NCI-H510A treated with DMSO at 0.1 percent for 48 hours (cell line): ENCODE measurements around the gene TOB2.
"Not testable (repeated sequence)": the region's sequence is repeated elsewhere in the genome, so short reads cannot be mapped to it uniquely, and the experiment has no call there.

Experiments
- DNase-seq: peaks from one replicate; lab custom pipeline; 2025; lab: John Stamatoyannopoulos, UW

Gene TOB2

GRCh38 chr22:41461901-41462300 lies 15.3 kb upstream of the TOB2 start:
- DNase-seq = no peak

DNA sequence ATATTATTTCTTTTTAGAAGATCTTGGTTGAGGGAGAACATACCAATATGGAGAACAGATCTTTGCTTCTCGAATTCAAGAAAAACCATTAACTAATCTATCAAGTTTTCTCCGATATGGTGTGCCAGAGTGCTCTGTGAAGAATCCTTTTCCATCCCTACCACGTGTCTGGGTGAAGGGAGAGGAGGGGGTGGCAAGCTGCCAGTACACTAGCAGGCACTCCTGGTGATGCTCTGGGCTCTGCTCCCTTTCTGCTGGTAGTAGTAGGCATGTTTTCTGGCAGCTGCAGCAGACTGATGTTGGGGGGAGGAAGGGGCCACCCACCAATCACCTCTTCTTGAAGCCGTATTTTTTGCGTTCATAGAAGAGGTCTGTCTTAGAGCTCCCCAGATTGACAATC lies 13.5 kb upstream of the TOB2 start:
- not testable (repeated sequence) for DNase-seq

GRCh38 chr22:41459431-41459830 lies 12.8 kb upstream of the TOB2 start:
- DNase-seq = no peak

DNA sequence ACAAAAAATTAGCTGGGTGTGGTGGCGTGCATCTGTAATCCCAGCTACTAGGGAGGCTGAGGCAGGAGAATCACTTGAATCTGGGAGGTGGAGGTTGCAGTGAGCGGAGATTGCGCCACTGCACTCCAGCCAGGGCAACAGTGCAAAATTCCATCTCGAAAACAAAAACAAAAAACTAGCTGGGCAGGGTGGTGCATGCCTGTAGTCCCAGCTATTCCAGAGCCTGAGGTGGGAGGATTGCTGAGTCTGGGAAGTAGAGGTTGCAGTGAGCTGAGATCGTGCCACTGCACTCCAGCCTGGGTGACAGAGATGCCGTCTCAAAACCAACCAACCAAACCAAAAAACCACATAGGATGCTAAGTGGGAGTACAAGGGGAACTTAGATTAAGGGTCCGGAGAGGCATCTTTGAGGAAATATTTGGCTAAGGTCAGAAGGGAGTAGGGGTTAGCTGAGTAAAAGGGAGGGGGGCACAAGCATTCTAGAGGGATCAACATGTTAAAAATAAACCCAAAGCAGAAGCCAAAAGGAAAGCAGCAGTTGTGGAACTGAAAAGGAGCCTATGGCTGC lies 11.6 kb upstream of the TOB2 start:
- DNase-seq = no peak

DNA sequence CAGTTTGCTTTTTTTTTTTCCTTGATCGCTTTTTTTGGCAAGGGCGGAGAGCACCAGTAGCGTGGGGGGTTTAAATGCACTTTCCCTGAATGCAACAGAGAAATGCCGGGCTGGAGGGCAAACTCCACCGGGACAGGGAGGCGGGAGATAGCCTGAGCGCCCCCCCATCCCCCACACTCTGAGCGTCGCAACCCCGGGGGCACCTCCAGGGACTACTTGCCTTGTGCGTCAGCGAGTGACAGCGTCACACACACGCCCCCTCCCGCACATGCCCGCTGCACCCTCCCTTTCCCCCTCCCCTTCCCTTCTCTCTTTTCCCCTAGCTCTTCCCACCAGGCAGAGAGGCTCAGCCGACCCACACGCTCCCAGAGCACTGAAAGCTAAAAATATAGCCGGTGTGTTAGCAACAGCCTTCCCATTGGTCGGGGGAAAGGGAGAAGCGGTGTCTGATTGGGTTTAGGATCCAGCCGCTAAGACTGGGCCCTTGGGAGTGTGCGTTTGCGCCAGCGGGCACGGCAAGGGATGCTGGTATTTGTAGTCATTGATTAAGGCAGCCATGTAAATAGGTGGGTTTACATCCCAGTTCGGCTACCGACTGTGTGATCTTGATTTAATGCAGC lies 1.7 kb upstream of the TOB2 start:
- peak; percentile 95 for DNase-seq

GRCh38 chr22:41447435-41448188 lies 1.0 kb upstream of the TOB2 start:
- peak; percentile 45 for DNase-seq

GRCh38 chr22:41446057-41446501 lies 522 bp downstream of the TOB2 start:
- peak; percentile 3 for DNase-seq

- DNase-seq = peak; percentile 30
These were observed 1.2 kb downstream of the TOB2 start for GRCh38 chr22:41445129-41446056.

- peak; percentile 88 for DNase-seq
These were observed 2.1 kb downstream of the TOB2 start for GRCh38 chr22:41444360-41445128.

- no peak for DNase-seq
These were observed 4.3 kb downstream of the TOB2 start for GRCh38 chr22:41442240-41442792.

- DNase-seq = not testable (repeated sequence)
These were observed 6.1 kb downstream of the TOB2 start for GRCh38 chr22:41440511-41440910.

DNA sequence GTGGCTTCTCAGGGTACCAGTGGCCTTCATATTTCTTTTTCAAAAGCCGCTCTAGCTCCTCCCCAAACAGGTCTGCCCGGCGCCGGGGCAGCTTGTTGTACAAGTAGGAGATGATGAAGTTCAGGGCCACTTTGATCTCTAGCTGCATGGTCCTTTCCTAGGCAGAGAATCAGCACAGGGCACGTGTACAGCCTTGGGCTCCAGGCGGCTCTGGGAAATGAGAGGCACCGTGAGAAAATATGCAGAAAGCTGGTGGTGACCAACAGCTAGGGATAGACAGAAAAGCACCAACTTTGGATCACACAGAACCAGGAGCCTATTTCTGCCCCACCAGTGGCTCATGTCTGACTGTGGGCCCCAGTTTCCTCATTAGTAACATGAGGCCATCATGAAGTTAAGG lies 9.4 kb downstream of the TOB2 start:
- DNase-seq = no peak

- DNase-seq = no peak
These were observed 10.1 kb downstream of the TOB2 start for GRCh38 chr22:41436322-41437113.

GRCh38 chr22:41435560-41435959 lies 11.0 kb downstream of the TOB2 start:
- DNase-seq = no peak

- DNase-seq = not testable (repeated sequence)
These were observed 12.1 kb downstream of the TOB2 start for GRCh38 chr22:41434361-41435003.

DNA sequence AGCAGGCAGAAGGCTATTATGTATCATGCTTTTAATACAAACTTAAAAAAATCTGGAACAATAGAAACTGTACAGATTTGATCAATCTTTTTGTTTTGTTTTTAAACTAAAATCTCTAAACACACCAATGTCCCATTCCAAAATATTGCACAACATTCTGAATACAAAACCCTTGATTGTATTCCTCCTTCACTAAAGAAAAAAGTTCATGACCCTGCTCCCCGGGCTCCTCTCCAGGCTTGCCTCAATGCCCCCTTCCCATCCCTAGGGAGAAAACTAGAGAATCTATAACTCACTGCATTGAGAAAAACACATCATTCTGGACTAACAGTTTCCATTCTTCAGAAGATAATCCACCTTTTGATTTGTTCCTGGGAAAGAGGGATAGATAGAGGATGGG lies 13.1 kb downstream of the TOB2 start:
- not testable (repeated sequence) for DNase-seq

DNA sequence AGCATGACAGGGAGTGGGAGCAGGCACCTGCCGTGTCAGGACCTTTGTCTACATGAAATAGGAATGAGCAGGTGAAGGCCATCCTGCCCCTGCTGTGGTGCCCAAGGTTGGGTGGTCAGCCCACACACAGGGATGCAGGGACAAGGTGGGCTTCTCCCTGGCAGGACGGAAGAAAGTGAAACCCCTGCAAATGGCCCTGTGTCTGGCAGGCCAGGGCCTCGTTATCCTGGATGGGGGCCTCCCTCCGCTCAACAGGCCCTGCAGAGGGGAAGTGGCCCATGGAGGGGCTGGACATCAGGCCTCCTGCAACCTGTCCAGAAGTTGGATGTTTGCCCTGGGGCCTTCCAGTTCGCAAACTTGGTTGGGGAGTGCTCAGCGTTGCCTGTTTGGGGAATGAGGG lies 14.9 kb downstream of the TOB2 start:
- no peak for DNase-seq

- no peak for DNase-seq
These were observed 16.7 kb downstream of the TOB2 start for GRCh38 chr22:41429951-41430332.

- DNase-seq = no peak
These were observed 17.2 kb downstream of the TOB2 start for GRCh38 chr22:41429232-41429950.
